Osteocyte (in vitro differentiated cells): ENCODE results near the gene PHKB. TPM values are rescaled to one million over a fixed set of nuclear protein-coding genes. Genes with fewer than 3 reads are reported as not detected.

ENCODE experiments used
- DNase-seq: peaks from one replicate; pipeline ENCODE4 v3.0.0; 2021; ENCODE audit warnings: mixed read lengths; ENCODE audit not compliant: unreplicated experiment; ENCODE audit errors: extremely low spot score
- H3K27ac Mint-ChIP-seq: one replicate; pipeline ENCODE4 v1.8.0; 2021; ENCODE audit warnings: mild to moderate bottlenecking, mixed read lengths; ENCODE audit not compliant: unreplicated experiment
- H3K27me3 Mint-ChIP-seq: one replicate; pipeline ENCODE4 v1.8.0; 2021; ENCODE audit warnings: mixed read lengths; ENCODE audit not compliant: unreplicated experiment
- H3K36me3 Mint-ChIP-seq: one replicate; pipeline ENCODE4 v1.8.0; 2021; ENCODE audit warnings: mixed read lengths; ENCODE audit not compliant: unreplicated experiment
- H3K4me1 Mint-ChIP-seq: one replicate; pipeline ENCODE4 v1.8.0; 2021; ENCODE audit warnings: mixed read lengths; ENCODE audit not compliant: unreplicated experiment
- H3K4me3 Mint-ChIP-seq: one replicate; pipeline ENCODE4 v1.8.0; 2021; ENCODE audit warnings: mild to moderate bottlenecking, moderate library complexity, mixed read lengths; ENCODE audit not compliant: unreplicated experiment
- H3K9me3 Mint-ChIP-seq: one replicate; pipeline ENCODE4 v1.8.0; 2021; ENCODE audit warnings: mixed read lengths; ENCODE audit not compliant: unreplicated experiment
- CTCF ChIP-seq: fragments of 200-600 bp; sonication (generic); IDR thresholded peaks from 2 replicates; pipeline ENCODE4 v1.5.0; 2021; ENCODE audit warnings: antibody characterized with exemption, mild to moderate bottlenecking, moderate library complexity
- total RNA-seq: library from RNA; stranded (reverse); gene quantifications from 2 replicates; pipeline ENCODE4 v1.2.1, GENCODE V29; 2021

The PHKB gene
- total RNA-seq, 1 donor from 2014 or later: 64.3 TPM

DNA sequence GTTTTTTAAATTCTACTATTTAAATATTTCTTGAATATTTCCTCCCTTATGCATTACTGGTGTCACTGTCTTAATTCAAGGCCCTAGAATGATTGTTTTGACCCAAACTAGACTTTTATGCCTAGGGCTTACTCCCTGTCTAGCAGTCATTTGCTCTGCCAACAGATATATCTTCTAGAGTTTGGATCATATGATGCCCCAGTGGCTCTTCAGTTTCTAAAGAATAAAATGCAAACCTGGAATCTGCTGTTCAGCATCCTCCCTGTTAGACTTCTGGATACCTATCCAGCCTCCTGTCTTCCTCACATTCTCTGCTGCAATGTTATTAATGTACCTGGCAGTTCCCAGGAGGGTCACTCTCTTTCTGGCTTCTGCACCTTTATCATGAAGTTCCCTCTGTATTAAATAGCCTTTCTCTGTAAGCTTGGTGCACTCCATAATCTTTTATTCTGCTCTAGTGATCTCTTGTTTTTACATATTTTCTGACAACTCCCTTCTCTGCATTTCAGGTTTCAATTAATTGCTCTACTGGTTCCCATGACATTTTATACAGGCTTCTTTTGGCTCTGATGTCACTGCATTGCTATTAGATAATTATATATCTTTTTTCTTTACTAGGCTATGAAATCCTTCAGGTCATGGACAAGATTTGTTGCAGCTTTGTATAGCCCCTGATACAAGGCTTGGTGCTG is 15.7 kb downstream of the PHKB start:
- Mint-ChIP-seq H3K4me1 (peaks cover 12% of the 10 kb centered on the region), H3K36me3 (no peaks in the 10 kb centered on the region), H3K9me3 (no peaks in the 10 kb centered on the region), H3K4me3 (no peak overlapping the region), H3K27me3 (no peaks in the 10 kb centered on the region), H3K27ac (no peak overlapping the region)
- TF ChIP-seq CTCF: no peak
- no peak for DNase-seq

DNA sequence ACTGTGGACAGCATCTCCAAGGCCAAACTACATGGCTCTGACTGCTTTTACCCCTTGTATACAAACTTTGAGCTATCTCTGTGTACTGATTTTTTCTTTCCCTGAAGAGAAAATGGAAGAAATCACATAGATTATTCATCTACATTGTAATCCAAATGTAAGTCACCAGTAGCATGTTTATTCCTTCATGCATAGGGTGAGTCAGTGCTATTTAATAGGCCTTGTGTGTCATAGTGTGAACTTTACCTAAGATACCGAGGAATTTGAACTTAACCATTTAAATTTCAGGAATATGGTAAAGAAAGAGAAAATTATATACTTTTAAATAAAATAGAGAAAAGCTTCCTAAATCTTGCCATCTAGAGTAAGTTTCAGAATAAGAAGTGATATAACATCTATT is 16.5 kb downstream of the PHKB start:
- Mint-ChIP-seq H3K9me3 (no peaks in the 10 kb centered on the region), H3K4me3 (no peak overlapping the region), H3K4me1 (peaks cover 15% of the 10 kb centered on the region), H3K27me3 (no peaks in the 10 kb centered on the region), H3K27ac (no peak overlapping the region), H3K36me3 (no peaks in the 10 kb centered on the region)
- no peak for TF ChIP-seq CTCF
- no peak for DNase-seq

GRCh38 chr16:47480410-47480809 is 19.3 kb downstream of the PHKB start:
- TF ChIP-seq CTCF: no peak
- DNase-seq: no peak
- Mint-ChIP-seq H3K27ac (no peak overlapping the region), H3K27me3 (no peaks in the 10 kb centered on the region), H3K9me3 (no peaks in the 10 kb centered on the region), H3K36me3 (no peaks in the 10 kb centered on the region), H3K4me1 (peaks cover 15% of the 10 kb centered on the region), H3K4me3 (no peak overlapping the region)

- DNase-seq: no peak
- no peak for TF ChIP-seq CTCF
- H3K36me3 Mint-ChIP-seq: peaks cover 2% of the 10 kb centered on the region
- H3K4me3 Mint-ChIP-seq: no peak overlapping the region
- H3K27ac Mint-ChIP-seq: no peak overlapping the region
- no peaks in the 10 kb centered on the region for H3K27me3 Mint-ChIP-seq
- H3K9me3 Mint-ChIP-seq: no peaks in the 10 kb centered on the region
- H3K4me1 Mint-ChIP-seq: peaks cover 20% of the 10 kb centered on the region
Measured at GRCh38 chr16:47481698-47482374, 20.7 kb downstream of the PHKB start.

DNA sequence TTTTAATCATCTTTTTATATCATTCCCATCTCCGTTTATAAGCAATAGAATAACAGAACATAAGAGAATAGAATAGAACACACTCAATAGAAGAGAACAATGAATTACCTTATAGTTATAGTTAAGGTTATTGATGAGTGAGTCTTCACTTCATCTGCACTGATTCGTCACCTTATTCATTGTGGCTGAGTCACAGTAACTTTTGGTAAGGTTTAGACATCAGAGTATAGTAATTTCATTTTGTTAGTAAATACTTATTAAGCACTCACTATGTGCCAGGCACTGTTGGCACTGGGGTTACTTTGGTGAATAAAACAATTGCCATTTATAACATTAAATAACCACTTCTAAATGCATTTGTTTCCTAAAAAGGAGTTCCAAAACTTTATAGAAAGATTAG is 22.5 kb downstream of the PHKB start:
- Mint-ChIP-seq H3K4me3 (no peak overlapping the region), H3K27ac (no peak overlapping the region), H3K4me1 (peaks cover 21% of the 10 kb centered on the region), H3K9me3 (peaks cover 8% of the 10 kb centered on the region), H3K27me3 (no peaks in the 10 kb centered on the region), H3K36me3 (peaks cover 10% of the 10 kb centered on the region)
- DNase-seq: no peak
- no peak for TF ChIP-seq CTCF
